ENCODE measurements around the gene CBX8. TPM values are rescaled to one million over a fixed set of nuclear protein-coding genes. Genes with fewer than 3 reads are reported as not detected.

Gene CBX8
- total and polyA plus RNA-seq, 2 of the 8 experiments (the other 6 are each of a cell fraction or from before 2014, with no cell fraction given) = 0.09 to 2.1 TPM

GRCh38 chr17:79801156-79802038 lies 4.5 kb upstream of the CBX8 start (continued):
- TF ChIP-seq CTCF (IDR thresholded peaks at IDR 0.05; ENCODE audit: control extremely low read depth in 1 of 3, insufficient read depth in 1 of 3, low read depth in 1 of 3, low read length in 3 of 3) (peak in 1 of 3 experiments; percentile 11; a peak in 1 of 4 replicates), NRF1 (IDR thresholded peaks at IDR 0.05; ENCODE audit: low read depth, low read length) (no peak), CHD2 (IDR thresholded peaks at IDR 0.05; ENCODE audit: low read length) (no peak), CHD7 (IDR thresholded peaks at IDR 0.05; ENCODE audit: insufficient replicate concordance, low read length) (no peak), TAF7 (optimal IDR thresholded peaks at IDR 0.05; ENCODE audit: borderline replicate concordance, low read depth, low read length) (no peak), BACH1 (IDR thresholded peaks at IDR 0.05; ENCODE audit: low read length) (no peak), SUZ12 (IDR thresholded peaks at IDR 0.05; ENCODE audit: low read length) (peak; percentile 90)

Measured in H1 (cell line).